HG03280 (cell line): ENCODE results near the gene PACSIN2.
"Not testable (repeated sequence)": the region's sequence is repeated elsewhere in the genome, so short reads cannot be mapped to it uniquely, and the experiment has no call there.

ENCODE experiments used
- ATAC-seq: cut with Tn5 transposase; IDR thresholded peaks from one replicate; pipeline ENCODE4 v1.9.1; 2021; ENCODE audit warnings: mild to moderate bottlenecking, moderate library complexity; ENCODE audit not compliant: unreplicated experiment

The PACSIN2 gene

DNA sequence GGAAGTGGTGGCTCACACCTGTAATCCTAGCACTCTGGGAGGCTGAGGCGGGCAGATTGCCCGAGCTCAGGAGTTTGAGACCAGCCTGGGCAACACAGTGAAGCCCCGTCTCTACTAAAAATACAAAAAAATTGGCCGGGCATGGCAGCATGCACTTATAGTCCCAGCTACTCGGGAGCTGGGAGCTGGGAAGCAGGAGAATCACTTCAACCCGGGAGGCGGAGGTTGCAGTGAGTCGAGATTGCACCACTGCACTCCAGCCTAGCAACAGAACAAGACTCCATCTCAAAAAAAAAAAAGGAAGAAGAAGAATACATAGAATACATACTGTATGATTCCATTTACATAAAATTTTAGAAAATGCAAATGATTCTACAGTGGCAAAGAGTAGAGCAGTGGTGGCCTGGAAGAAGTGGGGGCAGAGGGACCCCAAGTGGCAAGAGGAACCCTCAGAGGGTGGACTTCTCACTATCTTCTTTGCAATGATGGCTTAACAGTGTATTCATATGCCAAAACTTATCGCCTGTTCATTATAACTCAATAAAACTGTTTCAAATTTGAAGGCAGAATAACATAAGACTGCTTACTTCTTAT, 22.0 kb downstream of the PACSIN2 start:
- no peak for ATAC-seq

- ATAC-seq = no peak
These were observed 22.9 kb downstream of the PACSIN2 start for GRCh38 chr22:42992092-42992491.

DNA sequence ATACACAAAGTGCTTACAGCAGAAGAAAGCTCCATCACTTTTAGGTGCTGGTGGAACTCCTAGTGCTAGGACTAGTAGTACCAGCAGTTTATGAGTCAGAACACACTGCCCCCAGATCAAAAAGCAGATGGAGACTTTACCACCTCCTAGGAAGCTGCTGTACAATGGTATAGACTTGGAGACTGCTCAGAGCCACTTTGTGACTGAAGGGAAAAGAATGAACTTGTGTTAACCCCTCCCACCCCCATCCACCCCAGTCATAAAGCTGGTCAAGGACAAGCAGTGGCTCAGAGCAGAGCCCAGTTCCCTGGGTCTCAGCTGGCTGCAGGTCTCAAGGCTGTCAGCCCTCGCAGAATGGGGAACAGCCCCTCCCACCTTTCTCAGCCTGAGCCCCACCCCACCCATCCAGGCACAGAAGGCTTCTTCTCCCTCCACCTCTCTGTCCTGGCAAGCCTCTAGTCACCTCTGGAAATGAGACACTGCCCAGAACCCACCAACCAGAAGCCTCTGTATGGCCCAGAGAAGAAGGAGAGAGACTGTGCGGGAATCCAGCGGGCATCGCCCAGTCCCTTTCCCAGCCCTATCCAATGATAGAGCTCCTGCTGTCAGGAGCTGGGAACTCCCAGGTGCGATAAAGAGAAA, 23.8 kb downstream of the PACSIN2 start:
- no peak for ATAC-seq

DNA sequence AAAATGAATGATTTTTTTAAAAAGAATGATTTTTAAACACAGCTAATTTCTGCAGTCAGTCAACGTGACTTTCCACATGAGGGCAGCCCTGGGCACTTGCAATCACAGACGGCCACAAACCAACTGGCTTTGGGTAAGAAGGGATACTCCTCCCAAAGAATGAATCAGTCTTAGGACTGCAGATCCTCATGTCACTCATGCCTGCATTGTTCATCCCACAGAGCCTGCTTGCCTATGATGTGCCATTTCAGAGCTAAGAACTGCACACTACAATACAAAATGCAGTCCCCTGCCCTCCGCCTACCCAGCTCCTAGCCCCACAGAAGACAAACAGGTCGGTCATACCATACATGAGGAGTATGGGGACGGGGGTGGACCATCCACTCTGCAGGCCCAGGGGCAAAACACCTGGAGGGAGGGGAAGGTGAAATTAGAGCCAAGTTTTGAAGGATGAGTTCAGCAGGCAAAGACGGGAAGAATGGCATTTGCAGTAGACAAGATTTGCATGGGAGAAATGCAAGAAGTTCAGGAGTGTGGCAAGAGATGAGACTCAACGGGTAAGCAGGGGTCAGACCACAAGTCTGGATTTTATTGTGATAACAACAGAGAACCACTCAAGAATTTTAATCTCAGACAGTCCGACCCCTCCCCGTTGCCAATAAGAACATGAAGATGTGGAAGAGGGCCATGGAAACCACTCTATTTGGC, 24.7 kb downstream of the PACSIN2 start:
- ATAC-seq = no peak

DNA sequence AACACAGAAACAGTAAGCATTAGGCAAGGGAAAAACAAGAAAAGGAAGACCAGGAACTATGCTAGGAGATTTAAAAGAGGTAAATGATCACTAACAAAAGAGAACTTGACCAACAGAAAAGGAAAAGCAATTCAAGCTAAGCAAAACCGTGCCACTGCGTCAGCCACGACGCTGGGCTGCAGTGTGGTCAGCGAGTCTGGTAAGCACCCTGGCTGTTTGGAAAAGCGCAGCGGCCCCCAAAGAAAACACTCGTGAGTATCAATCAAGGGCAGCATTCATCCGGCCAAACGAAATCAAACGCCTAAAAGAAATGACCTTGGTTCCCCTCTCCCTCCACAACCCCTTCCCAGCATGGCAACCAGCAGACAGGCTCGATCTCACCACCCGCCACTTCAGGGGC, 28.8 kb downstream of the PACSIN2 start:
- no peak for ATAC-seq

GRCh38 chr22:42985531-42985905, 29.4 kb downstream of the PACSIN2 start:
- no peak for ATAC-seq

DNA sequence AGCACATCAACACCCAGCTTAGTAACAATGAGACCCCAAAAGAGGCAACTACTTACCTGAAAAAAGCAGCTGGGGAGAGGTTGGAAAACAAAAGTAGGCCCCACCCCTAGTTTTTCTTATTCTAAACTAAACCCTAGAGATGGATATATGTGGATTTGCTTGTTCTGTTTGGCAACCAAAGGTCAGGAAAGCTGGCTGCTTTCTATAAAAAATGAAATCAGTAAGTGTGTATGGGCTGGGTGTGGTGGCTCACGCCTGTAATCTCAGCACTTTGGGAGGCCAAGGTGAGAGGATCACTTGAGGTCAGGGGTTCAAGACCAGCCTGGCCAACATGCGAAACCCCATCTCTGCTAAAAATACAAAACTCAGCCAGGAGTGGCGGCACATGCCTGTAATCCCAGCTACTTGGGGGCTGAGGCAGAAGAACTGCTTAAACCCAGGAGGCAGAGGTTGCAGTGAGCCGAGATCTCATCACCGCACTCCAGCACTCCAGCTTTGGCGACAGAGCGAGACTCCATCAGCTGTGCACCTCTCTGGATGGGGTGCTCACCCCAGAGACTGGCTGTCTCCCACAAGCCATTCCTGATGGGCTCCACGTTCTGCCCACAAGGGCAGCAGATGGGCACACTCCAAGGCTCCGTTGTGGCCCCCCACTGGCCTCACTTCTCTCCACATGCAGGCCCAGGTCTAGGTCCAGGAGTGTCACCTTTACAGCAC, 30.0 kb downstream of the PACSIN2 start:
- no peak for ATAC-seq

- no peak for ATAC-seq
These were observed 30.6 kb downstream of the PACSIN2 start for GRCh38 chr22:42984397-42984796.

GRCh38 chr22:42983470-42983869, 31.5 kb downstream of the PACSIN2 start:
- no peak for ATAC-seq

- no peak for ATAC-seq
These were observed 35.3 kb downstream of the PACSIN2 start for GRCh38 chr22:42979606-42980005.

GRCh38 chr22:42978453-42979103, 36.4 kb downstream of the PACSIN2 start:
- ATAC-seq = no peak

DNA sequence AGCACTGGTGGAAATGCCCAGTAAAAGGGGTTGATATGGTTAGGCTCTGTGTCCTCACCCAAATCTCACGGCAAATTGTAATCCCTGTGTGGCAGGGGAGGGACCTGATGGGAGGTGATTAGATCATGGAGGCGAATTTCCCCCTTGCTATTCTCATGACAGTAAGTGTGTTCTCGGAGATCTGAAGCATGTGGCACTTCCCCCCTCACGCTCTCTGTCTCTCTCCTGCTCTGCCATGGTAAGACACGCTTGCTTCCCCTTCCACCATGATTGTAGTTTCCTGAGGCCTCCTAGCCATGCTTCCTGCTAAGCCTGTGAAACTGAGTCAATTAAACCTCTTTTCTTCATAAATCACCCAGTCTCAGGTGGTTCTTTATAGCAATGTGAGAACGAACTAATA, 37.4 kb downstream of the PACSIN2 start:
- ATAC-seq = no peak

DNA sequence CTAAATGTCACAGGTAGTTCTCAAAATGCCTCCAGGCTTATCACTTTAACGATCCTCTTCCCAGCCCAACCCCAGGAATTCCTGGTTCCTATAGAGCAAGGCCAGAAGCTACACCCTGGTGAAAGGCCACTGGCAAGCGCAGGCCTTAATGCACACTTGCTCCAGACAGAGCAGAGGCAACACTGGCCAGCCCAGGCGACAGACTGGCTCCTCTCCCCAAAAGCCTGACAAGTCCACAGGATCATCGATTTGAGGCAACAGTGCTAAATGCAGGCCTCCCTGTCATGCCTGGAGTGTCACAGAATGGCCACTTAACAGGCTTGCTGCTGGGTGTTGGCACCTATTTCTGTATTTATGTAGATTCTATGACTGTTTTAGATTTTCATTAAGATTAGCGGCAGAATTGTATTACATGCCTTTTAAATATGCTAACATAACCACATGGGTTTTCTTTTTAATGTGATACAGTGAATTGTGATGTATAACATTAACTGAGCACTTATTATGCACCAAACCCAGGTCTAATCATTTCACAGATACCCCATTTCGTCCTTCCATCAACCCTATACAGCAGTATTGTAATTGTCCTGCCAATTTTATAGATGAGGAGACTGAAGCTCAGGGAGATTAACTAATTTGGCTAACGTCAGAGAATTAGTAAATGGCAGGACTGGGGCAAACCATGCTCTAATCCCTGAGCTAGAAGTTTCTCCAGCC, 38.6 kb downstream of the PACSIN2 start:
- ATAC-seq = no peak

- ATAC-seq = no peak
These were observed 40.7 kb downstream of the PACSIN2 start for GRCh38 chr22:42974223-42974622.

DNA sequence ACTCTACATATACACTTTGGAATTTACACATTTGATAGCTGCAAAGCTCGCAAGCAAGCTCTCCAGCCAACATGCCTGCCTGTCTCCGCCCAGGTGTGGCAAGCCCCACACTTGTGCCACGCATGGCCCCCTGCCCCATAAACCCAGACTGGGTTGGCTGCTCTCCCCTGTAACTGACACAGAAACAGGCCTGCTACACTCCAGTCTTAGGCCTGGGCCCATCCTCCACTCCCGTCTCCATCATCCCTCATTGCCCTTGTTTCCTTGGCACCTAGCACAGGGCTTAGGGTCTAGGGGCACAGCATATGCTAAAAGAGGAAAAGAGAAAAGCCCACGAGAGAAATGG, 41.4 kb downstream of the PACSIN2 start:
- ATAC-seq = no peak

GRCh38 chr22:42972649-42973535, 42.1 kb downstream of the PACSIN2 start:
- ATAC-seq = no peak

DNA sequence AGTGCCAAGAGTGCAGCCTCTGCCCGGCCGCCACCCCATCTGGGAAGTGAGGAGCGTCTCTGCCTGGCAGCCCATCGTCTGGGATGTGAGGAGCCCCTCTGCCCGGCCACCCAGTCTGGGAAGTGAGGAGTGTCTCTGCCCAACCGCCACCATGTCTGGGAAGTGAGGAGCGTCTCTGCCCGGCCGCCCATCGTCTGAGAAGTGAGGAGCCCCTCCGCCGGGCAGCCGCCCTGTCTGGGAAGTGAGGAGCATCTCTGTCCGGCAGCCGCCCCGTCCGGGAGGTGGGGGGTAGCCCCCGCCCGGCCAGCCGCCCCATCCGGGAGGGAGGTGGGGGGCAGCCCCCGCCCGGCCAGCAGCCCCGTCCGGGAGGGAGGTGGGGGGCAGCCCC, 43.5 kb downstream of the PACSIN2 start:
- not testable (repeated sequence) for ATAC-seq

GRCh38 chr22:42970029-42970428, 44.9 kb downstream of the PACSIN2 start:
- ATAC-seq = no peak

DNA sequence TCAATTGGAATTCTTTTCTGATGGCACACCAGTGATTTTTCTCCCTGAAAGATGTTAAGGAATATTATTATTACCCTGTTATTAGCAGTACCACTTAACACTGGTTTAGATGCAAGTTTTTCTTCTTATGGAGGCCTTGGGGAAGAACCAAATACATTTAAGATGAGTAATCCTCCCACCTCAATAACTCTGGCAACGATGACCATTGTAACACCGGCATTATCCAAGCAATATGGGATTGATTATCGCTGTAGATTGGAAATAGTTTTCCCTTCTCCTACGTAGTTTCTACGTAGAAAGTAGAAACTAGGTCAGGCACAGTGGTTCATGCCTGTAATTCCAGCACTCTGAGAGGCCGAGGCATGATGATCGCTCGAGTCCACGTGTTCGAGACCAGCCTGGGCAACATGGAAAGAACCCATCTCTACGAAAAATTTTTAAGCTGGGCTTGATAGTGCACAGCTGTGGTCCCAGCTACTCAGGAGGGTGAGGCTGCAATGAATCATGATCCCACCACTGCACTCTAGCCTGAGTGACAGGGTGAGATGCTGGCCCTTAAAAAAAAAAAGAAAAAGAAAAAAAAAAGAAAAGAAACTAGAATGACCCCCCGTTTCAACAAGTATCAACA, 45.5 kb downstream of the PACSIN2 start:
- no peak for ATAC-seq
